8988T (cell line): ENCODE measurements around the gene ID2.

ENCODE experiments used
- DNase-seq: peaks from one replicate; pipeline ENCODE4 v3.0.0; 2011

Gene ID2

GRCh38 chr2:8648441-8649213, 33.2 kb upstream of the ID2 start:
- DNase-seq = no peak

DNA sequence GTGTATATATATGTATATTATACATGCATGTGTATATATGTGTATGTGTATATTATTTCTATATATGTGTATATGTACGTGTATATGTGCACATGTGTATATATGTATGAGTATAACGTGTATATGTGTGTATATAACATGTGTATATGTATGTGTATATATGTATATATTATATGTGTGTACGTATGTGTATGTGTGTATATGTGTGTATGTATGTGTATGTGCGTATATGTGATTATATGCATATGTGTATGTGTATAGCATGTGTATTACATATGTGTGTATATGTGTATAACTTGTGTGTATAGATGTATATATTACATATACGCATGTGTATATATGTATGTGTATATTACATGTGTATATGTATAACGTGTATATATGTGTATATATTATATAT, 32.1 kb upstream of the ID2 start:
- DNase-seq = no peak

DNA sequence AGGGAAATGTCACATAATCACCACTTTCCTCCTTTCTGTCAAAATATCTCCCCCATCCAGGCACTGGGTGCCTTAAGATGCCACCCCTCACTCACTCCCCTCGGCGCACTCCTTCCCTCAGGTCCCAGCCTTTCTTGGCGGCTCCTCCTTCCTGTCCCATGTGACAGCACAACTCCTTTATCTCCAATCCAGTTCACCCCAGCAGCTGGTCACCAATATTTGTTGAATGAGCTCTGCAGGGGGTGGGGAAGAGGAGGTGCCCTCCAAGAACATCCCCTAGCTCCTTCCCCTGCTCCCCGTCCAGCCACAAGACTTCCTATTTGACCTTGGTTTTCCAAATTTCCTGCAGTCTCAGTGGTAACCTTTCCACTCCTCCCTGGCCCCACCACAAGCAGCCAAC, 31.6 kb upstream of the ID2 start:
- no peak for DNase-seq

GRCh38 chr2:8652774-8653426, 29.0 kb upstream of the ID2 start:
- DNase-seq = no peak

DNA sequence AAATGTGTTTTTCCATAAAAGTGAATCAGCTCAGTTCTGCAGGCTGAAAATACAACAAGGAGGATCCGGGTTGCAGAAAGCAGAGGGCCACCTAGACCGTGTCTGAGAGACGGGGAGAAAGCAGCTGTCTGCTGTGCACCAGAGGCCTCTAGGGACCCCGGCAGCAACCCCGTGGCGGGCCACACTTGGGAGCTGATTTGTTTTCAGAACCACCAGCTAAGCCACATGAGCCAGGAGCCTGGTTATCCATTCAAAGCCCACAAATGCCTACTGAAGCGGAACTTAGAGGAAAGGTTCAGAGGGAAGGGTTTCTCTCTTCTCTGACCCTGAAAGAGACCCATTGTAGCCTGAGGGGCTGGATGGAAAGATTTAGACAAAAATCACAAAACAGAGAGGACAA, 28.4 kb upstream of the ID2 start:
- DNase-seq = no peak

GRCh38 chr2:8654041-8654440, 27.8 kb upstream of the ID2 start:
- no peak for DNase-seq

DNA sequence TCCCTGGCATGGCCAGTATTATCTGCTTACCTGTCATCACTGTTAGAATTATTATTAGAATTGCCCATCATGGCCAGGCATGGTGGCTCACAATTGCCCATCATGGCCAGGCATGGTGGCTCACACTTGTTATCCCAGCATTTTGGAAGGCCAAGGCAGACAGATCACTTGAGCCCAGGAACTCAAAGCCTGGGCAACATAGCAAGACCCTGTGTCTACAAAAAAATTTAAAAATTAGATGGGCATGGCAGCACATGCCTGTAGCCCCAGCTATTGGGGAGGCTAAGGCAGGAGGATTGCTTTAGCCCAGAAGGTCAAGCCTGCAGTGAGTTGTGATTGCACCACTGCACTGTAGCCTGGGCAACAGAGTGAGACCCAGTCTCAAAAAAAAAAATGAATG, 27.4 kb upstream of the ID2 start:
- no peak for DNase-seq

DNA sequence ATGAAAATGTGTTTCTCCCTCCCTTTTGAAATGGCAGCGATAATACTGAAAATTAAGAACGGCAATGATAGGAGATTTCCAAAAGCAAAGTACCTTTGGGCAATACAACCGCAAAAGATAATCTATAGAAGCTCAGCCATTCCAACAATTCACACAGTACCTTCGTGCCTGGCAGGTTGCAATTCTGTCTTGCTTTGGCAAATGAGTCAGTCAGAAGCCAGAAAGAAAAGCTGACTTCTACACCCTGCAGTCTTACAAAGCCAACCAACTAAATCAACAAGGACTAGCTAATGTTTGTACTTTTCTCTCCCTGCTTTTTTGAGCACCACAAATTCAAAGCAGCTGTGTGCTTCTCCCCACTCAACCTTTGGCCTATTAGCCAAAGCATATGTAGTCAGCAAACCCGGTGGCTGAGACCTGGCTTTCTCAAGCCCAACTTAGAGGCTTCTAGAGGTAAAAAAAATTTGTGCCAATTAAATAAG, 25.7 kb upstream of the ID2 start:
- DNase-seq = no peak

GRCh38 chr2:8656811-8657210, 25.0 kb upstream of the ID2 start:
- DNase-seq = no peak

DNA sequence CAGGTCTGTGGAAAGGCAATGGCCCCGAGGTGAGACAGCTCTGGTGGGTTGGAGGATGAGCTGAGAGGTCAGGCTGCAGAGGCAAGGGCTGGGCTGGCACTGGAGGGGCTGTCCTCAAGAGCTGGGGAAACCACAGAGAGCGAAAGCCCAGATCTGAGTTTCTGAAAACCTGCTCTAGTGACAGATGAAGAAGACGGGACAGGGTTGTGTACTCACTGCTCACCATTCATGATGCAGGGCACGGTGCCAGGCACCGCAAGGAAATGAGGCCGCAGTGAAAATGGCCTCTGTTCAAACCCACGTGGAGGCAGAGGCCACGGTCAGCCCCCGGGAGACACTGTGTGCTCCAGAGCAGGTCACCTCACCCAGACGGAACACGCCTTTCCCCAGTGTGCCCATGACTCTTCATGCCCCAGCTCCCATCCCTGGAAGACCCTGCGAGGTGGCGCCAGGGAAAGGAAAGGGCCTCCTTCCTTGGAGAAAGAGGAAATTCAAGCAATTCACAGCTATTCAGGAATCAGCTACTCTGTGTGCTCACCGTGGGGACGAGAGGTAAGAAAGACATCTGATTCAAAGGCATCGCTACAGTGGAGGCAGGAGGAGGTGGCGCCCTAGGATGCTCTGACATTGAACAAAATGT, 24.3 kb upstream of the ID2 start:
- no peak for DNase-seq

- no peak for DNase-seq
Observed at GRCh38 chr2:8658064-8658862, 23.6 kb upstream of the ID2 start.

DNA sequence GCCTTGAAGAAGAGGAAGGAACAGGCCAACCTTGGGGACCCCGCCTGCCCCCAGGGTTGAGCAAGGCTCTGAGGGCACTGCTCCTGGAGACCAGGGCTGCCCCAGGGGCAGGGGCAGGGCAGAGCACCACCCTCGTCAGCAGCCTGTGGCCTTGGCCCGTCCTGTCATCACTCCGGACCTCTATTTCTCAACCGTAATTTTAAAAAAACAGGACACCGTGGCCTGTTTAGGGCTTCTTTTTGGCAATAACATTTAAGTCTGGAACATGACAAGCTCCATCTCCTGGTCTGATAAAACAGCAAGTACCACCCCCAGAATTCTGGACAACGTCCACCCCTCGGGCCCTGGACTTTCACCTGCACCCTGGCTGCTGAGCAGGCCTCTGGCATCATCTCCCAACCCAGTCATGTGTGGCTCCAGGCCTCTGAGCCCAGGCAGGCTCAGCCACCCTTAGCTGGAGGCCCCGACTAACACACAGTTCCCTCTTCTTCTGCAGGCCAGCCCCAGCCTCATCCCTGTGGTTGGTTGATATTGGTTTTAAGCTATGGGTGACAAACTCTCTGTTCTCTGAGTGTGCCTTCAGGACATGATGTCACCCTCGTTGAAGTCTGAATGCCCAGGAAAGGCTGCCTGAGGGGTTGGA, 22.6 kb upstream of the ID2 start:
- DNase-seq = no peak

DNA sequence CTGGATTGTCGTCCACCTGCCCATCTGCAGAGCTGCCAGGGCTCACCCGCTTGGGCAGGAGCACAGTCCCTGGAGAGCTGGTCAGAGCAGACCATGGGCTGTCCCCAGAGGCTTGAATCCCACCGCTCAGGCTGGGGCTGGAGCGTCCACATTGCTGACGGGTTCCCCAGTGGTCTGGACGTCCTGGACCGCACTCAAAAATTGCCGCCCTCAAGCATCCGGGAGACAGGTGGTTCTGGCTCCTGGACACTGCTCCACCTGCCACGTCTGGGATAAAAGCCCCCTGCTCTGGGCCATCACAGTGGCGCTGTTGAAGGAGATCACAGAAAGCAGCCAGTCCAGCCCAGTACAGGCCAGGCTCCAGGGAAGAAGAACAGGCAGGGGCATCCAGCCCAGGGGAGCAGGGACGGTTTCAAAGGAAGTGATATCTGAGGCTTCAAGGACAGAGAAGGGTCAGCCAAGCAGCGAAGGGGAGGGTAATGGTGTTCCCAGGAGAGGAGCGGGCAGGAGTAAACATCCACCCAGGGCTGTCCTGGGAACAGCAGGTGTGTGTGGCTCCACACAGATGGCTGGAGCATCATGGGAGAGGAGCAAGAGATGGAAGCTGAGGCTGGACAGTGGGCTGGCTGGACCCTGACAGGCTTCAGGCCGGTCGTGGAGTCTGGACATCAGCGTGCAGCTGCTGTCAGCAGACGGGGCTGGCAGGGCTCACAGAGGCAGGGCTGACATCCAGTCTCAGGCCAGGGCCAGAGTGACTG, 21.9 kb upstream of the ID2 start:
- no peak for DNase-seq

DNA sequence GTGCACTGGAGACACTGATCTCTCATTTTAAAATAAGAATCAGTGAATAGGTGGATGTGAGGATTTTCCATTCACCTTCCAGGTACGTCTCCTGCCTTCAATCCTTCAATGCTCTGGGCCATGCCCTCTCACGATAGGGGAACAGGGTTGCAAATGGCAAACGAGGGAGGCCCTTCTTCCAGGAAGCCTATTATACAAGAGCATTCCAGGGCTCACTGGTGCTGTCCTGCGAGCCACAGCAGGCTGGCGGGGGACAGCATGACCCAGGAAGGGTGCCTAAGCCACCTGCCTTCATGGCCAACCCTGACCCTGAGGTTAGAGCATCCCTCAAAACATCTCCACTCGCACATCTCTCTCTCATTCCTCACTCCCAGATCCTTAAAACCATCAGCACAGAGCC, 20.6 kb upstream of the ID2 start:
- DNase-seq = no peak

- DNase-seq = no peak
Observed at GRCh38 chr2:8661736-8662135, 20.1 kb upstream of the ID2 start.

- DNase-seq = no peak
Observed at GRCh38 chr2:8662239-8662879, 19.5 kb upstream of the ID2 start.

DNA sequence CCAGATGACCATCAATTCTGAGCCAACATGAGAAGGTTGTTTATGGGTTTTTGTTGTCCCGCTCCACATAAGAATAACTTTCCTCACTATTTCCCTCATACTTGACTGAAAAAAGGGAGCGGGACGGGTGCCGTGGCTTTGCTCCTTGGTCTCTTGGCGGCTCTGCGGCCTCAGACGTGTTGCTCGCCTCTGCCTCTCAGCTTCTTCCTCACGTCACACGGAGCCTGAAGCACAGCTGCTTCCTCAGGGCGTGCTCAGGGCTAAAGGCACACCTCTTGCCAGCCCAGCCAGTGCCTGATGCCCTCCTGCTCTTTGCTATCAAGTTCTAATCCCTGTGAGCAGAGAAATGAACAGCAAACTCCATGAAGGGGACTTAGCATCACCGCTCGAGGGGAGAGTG, 17.9 kb upstream of the ID2 start:
- DNase-seq = no peak

DNA sequence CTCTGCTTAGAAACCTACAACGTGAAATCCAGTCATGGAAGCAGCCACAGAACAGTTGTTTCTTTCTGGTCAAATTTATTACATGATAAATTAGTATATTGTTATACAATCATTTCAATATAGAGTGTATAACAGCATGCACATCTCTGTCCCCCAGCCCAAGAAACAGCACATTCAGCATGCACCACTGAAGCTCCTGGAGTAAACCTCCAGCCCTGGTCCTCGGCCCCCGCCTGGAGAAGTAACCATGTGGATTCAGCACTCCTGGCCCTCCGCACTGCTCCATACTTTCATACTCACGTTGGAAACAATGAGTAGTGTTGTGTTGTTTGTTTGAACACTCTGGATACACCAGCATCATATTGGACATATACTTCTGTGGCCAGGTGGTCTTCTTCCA, 15.3 kb upstream of the ID2 start:
- no peak for DNase-seq

- DNase-seq = no peak
Observed at GRCh38 chr2:8667896-8668512, 13.9 kb upstream of the ID2 start.

- DNase-seq = no peak
Observed at GRCh38 chr2:8669157-8669817, 12.6 kb upstream of the ID2 start.

- no peak for DNase-seq
Observed at GRCh38 chr2:8670580-8670979, 11.3 kb upstream of the ID2 start.
